BJ (cell line): Measurements from ENCODE around the gene PMVK. TPM values are rescaled to one million over a fixed set of nuclear protein-coding genes. Genes with fewer than 3 reads are reported as not detected.

Experiments used
- CTCF ChIA-PET: fragments of 350-600 bp; formaldehyde crosslinking; extraction: SDS; loops from one replicate; lab custom pipeline; 2021; ENCODE audit warnings: antibody characterized with exemption, inconsistent platforms; lab: Yijun Ruan, JAX
- POLR2A ChIA-PET: fragments of 300-600 bp; sonication (Branson Sonifier 250); formaldehyde crosslinking; extraction: SDS; loops from one replicate; lab custom pipeline; 2021; ENCODE audit warnings: antibody characterized with exemption; lab: Charles Lee
- DNase-seq: peaks from one replicate; pipeline ENCODE4 v3.0.0-alpha.2; 2011; ENCODE audit warnings: low read depth
- H3K27me3 ChIP-seq: 2 replicates; pipeline ENCODE4 v1.6.0; 2011; ENCODE audit warnings: low read length; ENCODE audit not compliant: control insufficient read depth, insufficient read depth
- H3K36me3 ChIP-seq: 2 replicates; pipeline ENCODE4 v1.5.1; 2011; ENCODE audit warnings: low read length; ENCODE audit not compliant: control insufficient read depth, insufficient read depth
- H3K4me3 ChIP-seq: 2 replicates; pipeline ENCODE4 v1.5.1; 2011; ENCODE audit warnings: low read depth, mild to moderate bottlenecking, control low read depth, low read length
- polyA minus RNA-seq: library from RNA; depleted of rRNA, polyadenylated mRNA; stranded (reverse); fragments of >200 nt; gene quantifications from 2 replicates; pipeline ENCODE4 v1.2.3, GENCODE V29; 2011; rRNA and poly(A)+ RNA removed
- polyA plus RNA-seq: library from polyadenylated mRNA; depleted of rRNA; stranded (reverse); fragments of >200 nt; gene quantifications from 2 replicates; pipeline ENCODE4 v1.2.3, GENCODE V29; 2011; rRNA removed
- TF ChIP-seq, protein P1 (sequence below): IDR thresholded peaks from 2 replicates; pipeline ENCODE4 v1.5.1; 2011; ENCODE audit warnings: low read depth, mild to moderate bottlenecking, control low read depth, inconsistent platforms, low read length, moderate library complexity; ENCODE audit not compliant: insufficient read depth

Gene PMVK
- polyA plus RNA-seq (29.0 and 38.4 TPM in 2 replicates), polyA minus RNA-seq (7.4 and 13.0 TPM in 2 replicates)

DNA sequence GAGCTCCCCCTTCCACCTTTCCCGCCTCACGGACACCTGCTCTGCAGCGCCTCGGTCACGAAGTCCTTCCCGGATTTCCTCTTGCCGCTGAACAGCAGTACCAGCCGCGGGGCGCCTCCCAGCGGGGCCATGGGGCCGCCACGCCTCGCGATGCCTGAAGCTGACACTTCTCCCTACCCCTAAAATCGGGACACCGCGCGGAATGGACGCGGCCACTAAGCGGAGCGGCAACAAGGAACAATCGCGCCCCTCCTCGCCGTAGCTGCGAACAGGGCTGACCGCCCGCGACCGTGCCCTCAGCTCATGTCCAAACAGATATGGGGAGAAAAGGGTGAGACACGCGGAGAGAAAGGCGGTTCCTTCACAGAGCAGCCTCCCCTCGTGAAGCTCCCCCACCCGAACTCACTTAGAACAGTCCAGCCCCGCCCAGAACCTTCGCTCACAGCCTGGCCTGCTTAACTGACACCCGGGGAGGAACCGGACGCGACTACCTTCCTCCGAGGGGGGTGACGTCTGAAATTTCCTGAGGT is at the start of gene PMVK:
TSS of gene PMVK (minus strand) at position 165 of the 530 bp plus-strand sequence. CDS start at position 131, 34 bp downstream.
- ChIA-PET POLR2A (interaction anchor here (0.5 to 0.7 kb wide), 3 partner anchors 37 to 345 kb away, joined by 4 to 5 read pairs (median 4); no protein-coding TSS in a partner anchor), CTCF (interaction anchor here (0.6 to 1.9 kb wide), 17 partner anchors 8 to 946 kb away, joined by 3 to 6 read pairs (median 4); partner anchors contain the start of genes ADAM15, PBXIP1 and RPS27)
- TF ChIP-seq, protein P1, sequence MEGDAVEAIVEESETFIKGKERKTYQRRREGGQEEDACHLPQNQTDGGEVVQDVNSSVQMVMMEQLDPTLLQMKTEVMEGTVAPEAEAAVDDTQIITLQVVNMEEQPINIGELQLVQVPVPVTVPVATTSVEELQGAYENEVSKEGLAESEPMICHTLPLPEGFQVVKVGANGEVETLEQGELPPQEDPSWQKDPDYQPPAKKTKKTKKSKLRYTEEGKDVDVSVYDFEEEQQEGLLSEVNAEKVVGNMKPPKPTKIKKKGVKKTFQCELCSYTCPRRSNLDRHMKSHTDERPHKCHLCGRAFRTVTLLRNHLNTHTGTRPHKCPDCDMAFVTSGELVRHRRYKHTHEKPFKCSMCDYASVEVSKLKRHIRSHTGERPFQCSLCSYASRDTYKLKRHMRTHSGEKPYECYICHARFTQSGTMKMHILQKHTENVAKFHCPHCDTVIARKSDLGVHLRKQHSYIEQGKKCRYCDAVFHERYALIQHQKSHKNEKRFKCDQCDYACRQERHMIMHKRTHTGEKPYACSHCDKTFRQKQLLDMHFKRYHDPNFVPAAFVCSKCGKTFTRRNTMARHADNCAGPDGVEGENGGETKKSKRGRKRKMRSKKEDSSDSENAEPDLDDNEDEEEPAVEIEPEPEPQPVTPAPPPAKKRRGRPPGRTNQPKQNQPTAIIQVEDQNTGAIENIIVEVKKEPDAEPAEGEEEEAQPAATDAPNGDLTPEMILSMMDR: peak; percentile 53
- no peaks in the 10 kb centered on the region for H3K27me3 ChIP-seq
- H3K4me3 ChIP-seq: peak within 1 kb of the TSS; percentile 83
- peak; percentile 55 for DNase-seq
- H3K36me3 ChIP-seq: no peaks in the 10 kb centered on the region

DNA sequence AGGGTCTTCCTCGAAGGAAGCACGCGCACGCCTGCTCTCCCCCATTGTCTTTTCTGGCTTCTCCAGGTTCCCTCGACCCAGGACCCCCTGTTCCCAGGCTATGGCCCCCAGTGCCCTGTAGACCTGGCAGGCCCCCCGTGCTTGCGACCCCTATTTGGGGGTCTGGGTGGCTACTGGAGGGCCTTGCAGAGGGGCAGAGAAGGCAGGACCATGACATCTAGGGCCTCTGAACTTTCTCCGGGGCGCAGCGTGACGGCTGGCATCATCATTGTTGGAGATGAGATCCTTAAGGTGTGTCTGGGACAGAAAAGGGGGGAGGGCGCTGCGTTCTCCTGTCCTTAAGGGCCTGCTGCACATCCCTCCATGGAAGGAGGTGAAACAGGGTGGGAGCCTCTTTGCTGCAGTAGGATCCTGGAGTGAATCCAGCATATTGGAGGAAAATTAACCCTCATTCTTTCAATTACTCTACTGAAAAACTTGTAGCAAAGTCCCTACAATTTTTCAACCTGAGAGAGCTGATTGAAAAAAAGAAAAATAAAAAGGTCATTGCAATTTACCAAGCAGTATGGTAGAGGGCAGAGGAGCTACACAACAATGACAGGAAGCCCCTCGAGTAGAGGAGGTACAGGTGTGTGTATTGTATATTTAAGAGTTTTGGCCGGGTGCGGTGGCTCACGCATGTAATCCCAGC is 47.4 kb upstream of the PMVK start:
- TF ChIP-seq, protein P1: no peak
- Histone ChIP-seq H3K36me3 (peaks cover 10% of the 10 kb centered on the region), H3K4me3 (peak overlapping the region; percentile 62), H3K27me3 (no peaks in the 10 kb centered on the region)
- CTCF ChIA-PET: interaction anchor here (0.9 to 3.6 kb wide), 8 partner anchors 10 to 101 kb away, joined by 3 to 23 read pairs (median 4); partner anchors contain the start of genes ADAM15, LENEP and PBXIP1
- DNase-seq: no peak
- POLR2A ChIA-PET: no interaction called here

- H3K27me3 ChIP-seq: no peaks in the 10 kb centered on the region
- ChIA-PET POLR2A (no interaction called here), CTCF (interaction anchor here (1.0 to 3.6 kb wide), 7 partner anchors 9 to 102 kb away, joined by 3 to 23 read pairs (median 4); partner anchors contain the start of genes ADAM15, LENEP and PBXIP1)
- H3K4me3 ChIP-seq: peak within 1 kb of the TSS; percentile 62
- DNase-seq: peak; percentile 98
- TF ChIP-seq, protein P1: no peak
- H3K36me3 ChIP-seq: peaks cover 4% of the 10 kb centered on the region
Measured at GRCh38 chr1:154982897-154983648, 46.6 kb upstream of the PMVK start, which contains the start of gene FLAD1. TSS of gene FLAD1 (plus strand) at chr1:154983344. CDS start at chr1:154983695, 351 bp downstream.

GRCh38 chr1:154982341-154982740 is 45.8 kb upstream of the PMVK start:
- TF ChIP-seq, protein P1: no peak
- no peaks in the 10 kb centered on the region for H3K36me3 ChIP-seq
- no peak overlapping the region; the same call in 1 of the 2 replicates for H3K4me3 ChIP-seq
- no peak for DNase-seq
- POLR2A ChIA-PET: no interaction called here
- H3K27me3 ChIP-seq: no peaks in the 10 kb centered on the region
- CTCF ChIA-PET: interaction anchor here (0.7 to 3.6 kb wide), 6 partner anchors 13 to 103 kb away, joined by 3 to 23 read pairs (median 6); partner anchors contain the start of genes LENEP and PBXIP1
